Measurements from ENCODE around the gene ANKS1B. TPM values are rescaled to one million over a fixed set of nuclear protein-coding genes. Genes with fewer than 3 reads are reported as not detected.

ANKS1B gene
- total and polyA plus RNA-seq, 7 donors: 1.0 to 57.3 (median 30.1) TPM; not detected in 1

GRCh38 chr12:99767809-99768208 lies 216.9 kb downstream of the ANKS1B start:
- TF ChIP-seq CTCF (IDR thresholded peaks at IDR 0.05) (peak in 3 of 4 experiments; percentile 18 to 46 (median 19)), POLR2A (IDR thresholded peaks at IDR 0.05) (no peak)
- Histone ChIP-seq H3K36me3 (no peaks in the 10 kb centered on the region), H3K9me3 (no peaks in the 10 kb centered on the region), H3K4me3 (peak overlapping the region; percentile 13 to 41 (median 22)), H3K27ac (no peak overlapping the region), H3K4me1 (peaks cover 0 to 3% (median 0%) of the 10 kb centered on the region in 4 donors), H3K27me3 (no peaks in the 10 kb centered on the region)
- 9 to 29% methylated on average over 1 of the region's 1 CpG for WGBS, 2 donors
- no peak for DNase-seq
- intact Hi-C loops (cut with DNase I): loop anchor here (2.0 kb wide), 1 partner anchor 725 kb away; no protein-coding TSS in a partner anchor

GRCh38 chr12:99766408-99766807 lies 218.3 kb downstream of the ANKS1B start:
- Histone ChIP-seq H3K27me3 (no peaks in the 10 kb centered on the region), H3K4me3 (no peak overlapping the region), H3K9me3 (no peaks in the 10 kb centered on the region), H3K4me1 (peaks cover 0 to 3% (median 0%) of the 10 kb centered on the region in 4 donors), H3K27ac (no peak overlapping the region), H3K36me3 (no peaks in the 10 kb centered on the region)
- 73 to 90% methylated on average over 1 of the region's 1 CpG for WGBS, 2 donors
- DNase-seq: no peak
- no peak for TF ChIP-seq EP300 (IDR thresholded peaks at IDR 0.05)
- TF ChIP-seq CTCF (IDR thresholded peaks at IDR 0.05): no peak
- TF ChIP-seq POLR2A (IDR thresholded peaks at IDR 0.05): no peak
- no peak for TF ChIP-seq POLR2AphosphoS5 (IDR thresholded peaks at IDR 0.05)
- intact Hi-C loops (cut with DNase I): loop anchor here (2.0 kb wide), 1 partner anchor 724 kb away; no protein-coding TSS in a partner anchor

GRCh38 chr12:99765469-99766114 lies 219.1 kb downstream of the ANKS1B start:
- H3K36me3 ChIP-seq: no peaks in the 10 kb centered on the region
- no peak overlapping the region for H3K27ac ChIP-seq
- WGBS, 2 donors: 70 to 80% methylated on average over 3 of the region's 3 CpGs
- intact Hi-C loops (cut with DNase I): loop anchor here (2.0 kb wide), 1 partner anchor 723 kb away; no protein-coding TSS in a partner anchor
- TF ChIP-seq POLR2AphosphoS5 (IDR thresholded peaks at IDR 0.05) (no peak), POLR2A (IDR thresholded peaks at IDR 0.05) (no peak), CTCF (IDR thresholded peaks at IDR 0.05) (no peak), EP300 (IDR thresholded peaks at IDR 0.05) (no peak)
- no peak for DNase-seq
- peaks cover 0 to 3% (median 0%) of the 10 kb centered on the region in 4 donors for H3K4me1 ChIP-seq
- no peaks in the 10 kb centered on the region for H3K27me3 ChIP-seq
- H3K4me3 ChIP-seq: no peak overlapping the region
- H3K9me3 ChIP-seq: no peaks in the 10 kb centered on the region

DNA sequence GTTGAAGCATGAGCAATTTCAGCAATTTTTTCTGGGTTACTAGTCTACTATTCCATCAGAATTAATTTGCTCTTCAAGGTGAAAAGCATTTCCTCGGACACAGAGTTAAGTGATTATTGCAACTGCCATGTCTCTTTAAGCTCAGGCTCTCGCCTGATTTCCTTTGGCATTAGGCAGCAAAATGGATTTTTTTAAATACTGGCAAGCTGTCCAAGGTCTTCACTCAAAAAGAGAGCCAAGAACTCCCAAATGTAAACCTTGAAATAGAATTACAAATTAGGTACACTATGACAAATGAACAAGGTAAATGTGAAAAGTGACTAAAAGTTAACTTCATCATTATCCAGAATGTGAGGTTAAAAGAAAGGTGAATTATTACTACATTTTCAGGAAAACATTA lies 225.3 kb downstream of the ANKS1B start:
- WGBS, 2 donors: 59 to 76% methylated on average over 2 of the region's 2 CpGs
- intact Hi-C loops (cut with DNase I): no loop called here

More for the DNA sequence above, 225.3 kb downstream of the ANKS1B start:
- H3K4me1 ChIP-seq: no peaks in the 10 kb centered on the region
- no peaks in the 10 kb centered on the region for H3K9me3 ChIP-seq
- H3K4me3 ChIP-seq: no peak overlapping the region
- H3K36me3 ChIP-seq: no peaks in the 10 kb centered on the region
- TF ChIP-seq POLR2A (IDR thresholded peaks at IDR 0.05): no peak
- TF ChIP-seq POLR2AphosphoS5 (IDR thresholded peaks at IDR 0.05): no peak
- no peak for TF ChIP-seq EP300 (IDR thresholded peaks at IDR 0.05)
- no peak for TF ChIP-seq CTCF (IDR thresholded peaks at IDR 0.05)
- DNase-seq: no peak
- H3K27me3 ChIP-seq: no peaks in the 10 kb centered on the region
- H3K27ac ChIP-seq: no peak overlapping the region
